ENCODE data around the gene SPATA3. TPM values are rescaled to one million over a fixed set of nuclear protein-coding genes. Genes with fewer than 3 reads are reported as not detected.

The SPATA3 gene
- total and polyA plus RNA-seq, 2 of the 8 experiments (the other 6 are each of a cell fraction or from before 2014, with no cell fraction given): not detected

DNA sequence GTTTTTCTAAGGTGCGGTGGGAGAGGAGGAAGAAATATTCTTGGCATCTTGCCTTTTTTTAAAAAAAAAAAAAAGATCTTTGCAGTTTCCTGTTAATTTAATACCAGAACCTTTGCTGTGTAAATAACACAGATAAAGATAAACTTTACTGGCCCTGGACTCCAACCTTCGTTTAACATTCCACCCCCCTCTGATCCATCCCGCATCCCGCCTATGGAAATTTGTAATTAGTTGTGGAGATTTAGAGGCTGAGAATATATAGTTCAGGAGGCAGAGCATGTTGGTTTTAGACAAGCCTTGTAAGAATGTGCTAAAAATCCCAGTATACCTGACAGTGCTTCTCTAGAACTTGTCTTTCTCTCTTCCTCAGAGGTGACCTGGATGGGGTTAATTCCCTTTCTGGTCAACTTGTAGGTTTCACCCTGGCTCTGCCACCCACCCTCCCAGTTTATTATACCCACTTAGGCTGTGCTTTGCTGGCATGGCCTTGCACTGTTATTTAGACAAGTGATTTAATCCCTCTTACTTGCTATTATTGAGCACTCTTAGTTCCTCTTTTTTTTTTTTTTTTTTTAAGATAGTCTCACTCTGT, 38.5 kb downstream of the SPATA3 start:
- Histone ChIP-seq H4K8ac (ENCODE audit: extremely low read depth, insufficient read depth, low read length) (no peak overlapping the region), H3K4me1 (replicated peaks in 1 of 4; ENCODE audit: control insufficient read depth in 3 of 4, insufficient read depth in 4 of 4, low read length in 3 of 4) (peaks cover 0 to 6% (median under 1%) of the 10 kb centered on the region in 4 experiments; a peak in 4 of 7 replicates), H4K5ac (ENCODE audit: insufficient read length, low read depth, low read length) (no peak overlapping the region), H3K23ac (ENCODE audit: insufficient read length) (no peak overlapping the region), H3K18ac (ENCODE audit: extremely low read depth, low read length) (no peak overlapping the region), H4K91ac (replicated peaks; ENCODE audit: insufficient read length, low read length) (no peak overlapping the region), H2BK15ac (ENCODE audit: low read length) (no peak overlapping the region), H3K79me1 (ENCODE audit: low read depth, low read length) (no peaks in the 10 kb centered on the region), H2AFZ (ENCODE audit: low read length) (no peak overlapping the region), H3K4me2 (ENCODE audit: insufficient read depth in 1 of 2, low read depth in 2 of 2, low read length in 2 of 2) (no peak overlapping the region), H3K4me3 (ENCODE audit: extremely low read depth in 1 of 4, insufficient read depth in 2 of 4, low read depth in 3 of 4, low read length in 4 of 4) (no peak overlapping the region), H3K79me2 (ENCODE audit: control insufficient read depth in 1 of 2, insufficient read depth in 2 of 2, low read length in 2 of 2) (no peaks in the 10 kb centered on the region), H2AK5ac (ENCODE audit: low read depth, low read length) (no peak overlapping the region), H2BK20ac (ENCODE audit: low read length) (no peak overlapping the region), H3K36me3 (ENCODE audit: control insufficient read depth in 2 of 4, insufficient read depth in 4 of 4, low read length in 3 of 4) (no peaks in the 10 kb centered on the region), H3K9me3 (ENCODE audit: insufficient read depth in 2 of 2, low read depth in 1 of 2, low read length in 1 of 2) (no peaks in the 10 kb centered on the region), H3K27me3 (replicated peaks in 1 of 4; ENCODE audit: control insufficient read depth in 3 of 4, extremely low read depth in 1 of 4, insufficient read depth in 3 of 4, low read length in 3 of 4) (peaks cover 24 to 30% (median 28%) of the 10 kb centered on the region in 4 experiments), H3K23me2 (ENCODE audit: low read depth, low read length) (peaks cover 5% of the 10 kb centered on the region), H2BK5ac (ENCODE audit: low read depth, low read length) (no peak overlapping the region), H3K4ac (replicated peaks; ENCODE audit: insufficient read length, low read depth, low read length) (no peak overlapping the region), H2BK12ac (ENCODE audit: low read depth, low read length) (no peak overlapping the region), H4K20me1 (replicated peaks in 1 of 2; ENCODE audit: control insufficient read depth in 1 of 2, insufficient read depth in 2 of 2, low read length in 2 of 2) (no peaks in the 10 kb centered on the region), H3K9ac (replicated peaks in 1 of 4; ENCODE audit: extremely low read depth in 1 of 4, low read depth in 3 of 4, low read length in 3 of 4) (no peak overlapping the region), H3K14ac (ENCODE audit: insufficient read length) (no peak overlapping the region), H3K56ac (replicated peaks; ENCODE audit: insufficient read length, low read depth, low read length) (no peak overlapping the region), H2BK120ac (replicated peaks; ENCODE audit: low read depth, low read length) (no peak overlapping the region), H3K27ac (ENCODE audit: low read depth, low read length) (no peak overlapping the region)
- no peak for FAIRE-seq
- no peak for DNase-seq (ENCODE audit: low read depth in 1 of 2, low spot score in 2 of 2)
- WGBS, 2 experiments (ENCODE audit: extremely low coverage in 1 of 2, insufficient coverage in 1 of 2, insufficient read length in 1 of 2, insufficient replicate concordance in 2 of 2, low coverage in 1 of 2, low lambda C conversion rate in 2 of 2, missing lambda C conversion rate in 1 of 2): 84% methylated on average over 4 of the region's 4 CpGs; no CpG with 5 or more reads in 1 of the 2 experiments
- ChIA-PET CTCF (ENCODE audit: partially characterized antibody) (interaction anchor here (1.2 to 1.7 kb wide), 2 partner anchors 19 to 44 kb away, joined by 3 to 5 read pairs; no protein-coding TSS in a partner anchor), POLR2A (ENCODE audit: partially characterized antibody) (no interaction called here)
- TF ChIP-seq, protein P1, sequence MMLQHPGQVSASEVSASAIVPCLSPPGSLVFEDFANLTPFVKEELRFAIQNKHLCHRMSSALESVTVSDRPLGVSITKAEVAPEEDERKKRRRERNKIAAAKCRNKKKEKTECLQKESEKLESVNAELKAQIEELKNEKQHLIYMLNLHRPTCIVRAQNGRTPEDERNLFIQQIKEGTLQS (IDR thresholded peaks at IDR 0.05; ENCODE audit: insufficient read depth, low read depth, low read length): no peak
- no peak for TF ChIP-seq RBBP5 (IDR thresholded peaks at IDR 0.05; ENCODE audit: borderline replicate concordance, low read depth, low read length)
- TF ChIP-seq, protein P2, sequence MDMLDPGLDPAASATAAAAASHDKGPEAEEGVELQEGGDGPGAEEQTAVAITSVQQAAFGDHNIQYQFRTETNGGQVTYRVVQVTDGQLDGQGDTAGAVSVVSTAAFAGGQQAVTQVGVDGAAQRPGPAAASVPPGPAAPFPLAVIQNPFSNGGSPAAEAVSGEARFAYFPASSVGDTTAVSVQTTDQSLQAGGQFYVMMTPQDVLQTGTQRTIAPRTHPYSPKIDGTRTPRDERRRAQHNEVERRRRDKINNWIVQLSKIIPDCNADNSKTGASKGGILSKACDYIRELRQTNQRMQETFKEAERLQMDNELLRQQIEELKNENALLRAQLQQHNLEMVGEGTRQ (IDR thresholded peaks at IDR 0.05; ENCODE audit: low read length): no peak
- no peak for TF ChIP-seq HDAC2 (IDR thresholded peaks at IDR 0.05; ENCODE audit: borderline replicate concordance in 1 of 2, low read depth in 2 of 2, low read length in 2 of 2)
- no peak for TF ChIP-seq SP1 (IDR thresholded peaks at IDR 0.05; ENCODE audit: low read depth, low read length)
- no peak for TF ChIP-seq CBX8 (IDR thresholded peaks at IDR 0.05; ENCODE audit: borderline replicate concordance, low read depth, low read length)
- TF ChIP-seq RAD21 (IDR thresholded peaks at IDR 0.05 in 1 of 2, conservative IDR thresholded peaks at IDR 0.05 in 1 of 2; ENCODE audit: low read depth in 2 of 2, low read length in 2 of 2): no peak
- TF ChIP-seq MAFK (IDR thresholded peaks at IDR 0.05; ENCODE audit: low read depth, low read length): no peak
- no peak for TF ChIP-seq JUND (IDR thresholded peaks at IDR 0.05; ENCODE audit: low read length)
- TF ChIP-seq NANOG (IDR thresholded peaks at IDR 0.05; ENCODE audit: insufficient read depth, low read depth, low read length, poor library complexity, severe bottlenecking): no peak
- no peak for TF ChIP-seq TBP (IDR thresholded peaks at IDR 0.05; ENCODE audit: low read depth, low read length)
